GM23248 (cell line): ENCODE results near the gene EP400.

Experiments used
- EZH2 ChIP-seq: fragments of 200-600 bp; sonication (generic); IDR thresholded peaks from 2 replicates; pipeline ENCODE4 v1.6.1; 2018; ENCODE audit warnings: antibody characterized with exemption, mild to moderate bottlenecking; ENCODE audit not compliant: insufficient read depth, poor library complexity, severe bottlenecking
- EZH2phosphoT487 ChIP-seq: fragments of 200-600 bp; sonication (generic); IDR thresholded peaks from 2 replicates; pipeline ENCODE4 v1.6.1; 2018; ENCODE audit warnings: antibody characterized with exemption, moderate library complexity, mild to moderate bottlenecking, low read depth; ENCODE audit not compliant: insufficient read depth

- TF ChIP-seq EZH2phosphoT487 (no peak), EZH2 (no peak)
Observed at GRCh38 chr12:131940141-131940547, 9.6 kb upstream of the EP400 start.
